Cardiac muscle cell (in vitro differentiated cells and primary cell): ENCODE results near the gene XPO4. TPM values are rescaled to one million over a fixed set of nuclear protein-coding genes. Genes with fewer than 3 reads are reported as not detected.
A peak's percentile ranks its signal among the peaks of the same experiment; 100 is the strongest.

ENCODE experiments used
- DNase-seq, 2 donors: peaks; one replicate each; pipeline versions ENCODE4 v3.0.0 to v3.0.0-alpha.2; 2010 to 2017; ENCODE audit warnings: low read depth in 1 of 2, low spot score in 1 of 2
- H3K27ac ChIP-seq: fragments of 200-600 bp; sonication (generic); 2 replicates; pipeline ENCODE4 v1.5.1; 2016
- H3K27me3 ChIP-seq: fragments of 200-600 bp; sonication (generic); 2 replicates; pipeline ENCODE4 v1.6.0; 2016; ENCODE audit warnings: control low read depth
- H3K36me3 ChIP-seq: fragments of 200-600 bp; sonication (generic); 2 replicates; pipeline ENCODE4 v1.5.1; 2016; ENCODE audit warnings: control low read depth
- H3K4me1 ChIP-seq: fragments of 200-600 bp; sonication (generic); 2 replicates; pipeline ENCODE4 v1.8.1; 2017; ENCODE audit warnings: low read depth, mild to moderate bottlenecking, mixed run types
- H3K4me3 ChIP-seq: fragments of 200-600 bp; sonication (generic); 2 replicates; pipeline ENCODE4 v1.5.1; 2016; ENCODE audit warnings: mild to moderate bottlenecking
- H3K9me3 ChIP-seq: fragments of 200-600 bp; sonication (generic); 2 replicates; pipeline ENCODE4 v1.5.1; 2017; ENCODE audit warnings: low read depth, mild to moderate bottlenecking, control low read depth
- CTCF ChIP-seq: IDR thresholded peaks from 2 replicates; pipeline ENCODE4 v1.5.1; 2012; ENCODE audit warnings: low read depth, mild to moderate bottlenecking, low read length
- polyA plus RNA-seq: library from polyadenylated mRNA; unstranded; fragments of >200 nt; fragmentation: Nextera tagmentation; extraction: Ambion mirVana; gene quantifications from 2 replicates; pipeline ENCODE4 v1.2.1, GENCODE V29; 2016
- total RNA-seq: library from RNA; depleted of rRNA; stranded (reverse); fragments of >200 nt; gene quantifications from 2 replicates; pipeline ENCODE4 v1.2.3, GENCODE V29; 2016

Gene XPO4
- total and polyA plus RNA-seq, 2 experiments from 2014 or later = 51.8 to 177 TPM

GRCh38 chr13:20826301-20826700 is 76.2 kb downstream of the XPO4 start:
- Histone ChIP-seq H3K4me1 (peaks cover 83% of the 10 kb centered on the region), H3K27ac (peak overlapping the region; percentile 63), H3K4me3 (no peak overlapping the region), H3K36me3 (peaks cover 6% of the 10 kb centered on the region), H3K9me3 (no peaks in the 10 kb centered on the region), H3K27me3 (no peaks in the 10 kb centered on the region)
- no peak for TF ChIP-seq CTCF
- no peak for DNase-seq

- Histone ChIP-seq H3K9me3 (no peaks in the 10 kb centered on the region), H3K4me3 (peak overlapping the region; percentile 2), H3K4me1 (peaks cover 75% of the 10 kb centered on the region), H3K27ac (peak overlapping the region; percentile 63), H3K27me3 (no peaks in the 10 kb centered on the region), H3K36me3 (peaks cover 14% of the 10 kb centered on the region)
- no peak for TF ChIP-seq CTCF
- DNase-seq = peak in 1 of 2 donors; percentile 23
Observed at GRCh38 chr13:20825477-20825875, 77.1 kb downstream of the XPO4 start.

GRCh38 chr13:20824762-20825476 is 77.6 kb downstream of the XPO4 start:
- Histone ChIP-seq H3K27ac (peak overlapping the region; percentile 63), H3K4me1 (peaks cover 72% of the 10 kb centered on the region), H3K4me3 (peak overlapping the region; percentile 2), H3K36me3 (peaks cover 14% of the 10 kb centered on the region), H3K9me3 (no peaks in the 10 kb centered on the region), H3K27me3 (no peaks in the 10 kb centered on the region)
- no peak for TF ChIP-seq CTCF
- DNase-seq = no peak

GRCh38 chr13:20823071-20823470 is 79.5 kb downstream of the XPO4 start:
- Histone ChIP-seq H3K27ac (peak overlapping the region; percentile 92), H3K4me3 (no peak overlapping the region), H3K9me3 (no peaks in the 10 kb centered on the region), H3K36me3 (peaks cover 14% of the 10 kb centered on the region), H3K4me1 (peaks cover 63% of the 10 kb centered on the region), H3K27me3 (no peaks in the 10 kb centered on the region)
- TF ChIP-seq CTCF = no peak
- no peak for DNase-seq

- Histone ChIP-seq H3K9me3 (no peaks in the 10 kb centered on the region), H3K4me1 (peaks cover 63% of the 10 kb centered on the region), H3K4me3 (peak overlapping the region; percentile 71), H3K27me3 (no peaks in the 10 kb centered on the region), H3K36me3 (peaks cover 14% of the 10 kb centered on the region), H3K27ac (peak overlapping the region; percentile 92)
- TF ChIP-seq CTCF = no peak
- no peak for DNase-seq
Observed at GRCh38 chr13:20822406-20822805, 80.1 kb downstream of the XPO4 start.
